HepG2 (cell line): ENCODE results near the gene ACTR1B. TPM values are rescaled to one million over a fixed set of nuclear protein-coding genes. Genes with fewer than 3 reads are reported as not detected.

ENCODE experiments used
- ATAC-seq: fragments of 200-7000 bp; cut with Tn5 transposase; 3 replicates; pipeline ENCODE4 v1.9.1; 2020; ENCODE audit warnings: mild to moderate bottlenecking, moderate library complexity
- BruUV-seq: library from RNA; stranded (reverse); fragments of 400-500 nt; replicated peaks from 2 replicates; lab custom pipeline; 2021; lab: Mats Ljungman, UMichigan
- CTCF ChIA-PET: fragments of 300-600 bp; formaldehyde crosslinking; extraction: SDS; loops from one replicate; lab custom pipeline; 2021; ENCODE audit warnings: low total read pairs, inconsistent platforms, low intra/inter-chr PET ratio; lab: Yijun Ruan, JAX
- POLR2A ChIA-PET: fragments of 350-600 bp; sonication (Branson Sonifier 250); formaldehyde crosslinking; loops from one replicate; lab custom pipeline; 2020; ENCODE audit warnings: antibody characterized with exemption, inconsistent platforms; lab: Yijun Ruan, JAX
- DNase-seq: peaks from one replicate; pipeline ENCODE4 v3.0.0-alpha.2; 2015; ENCODE audit warnings: low spot score
- FAIRE-seq: peaks from 3 replicates; lab custom pipeline; 2011; peaks lifted over from hg19 to GRCh38; lab: Jason Lieb, UNC
- H2AFZ ChIP-seq: one replicate; pipeline ENCODE4 v1.6.1; 2011; ENCODE audit warnings: low read length, inconsistent platforms
- H3K27ac ChIP-seq: fragments of 300-600 bp; 3 replicates; pipeline ENCODE4 v1.8.0; 2011; ENCODE audit warnings: mixed run types, mild to moderate bottlenecking, mixed read lengths, low read length, inconsistent platforms; ENCODE audit not compliant: insufficient read depth; ENCODE audit errors: extremely low read length
- H3K27me3 ChIP-seq, 2 experiments: fragments of 200-600 bp in 1 of 2; 2 replicates in 1 of 2; 3 replicates in 1 of 2; pipeline versions ENCODE4 v1.6.0 to v1.8.0; 2011; ENCODE audit warnings: low read length in 2 of 2, mild to moderate bottlenecking in 2 of 2, moderate library complexity in 2 of 2, inconsistent platforms in 1 of 2; ENCODE audit not compliant: insufficient read depth in 2 of 2, control insufficient read depth in 1 of 2
- H3K36me3 ChIP-seq, 2 experiments: fragments of 200-600 bp in 1 of 2; replicated peaks in 1 of 2; 2 replicates in 1 of 2; 3 replicates in 1 of 2; pipeline versions ENCODE4 v1.5.1 to v1.8.0; 2011; ENCODE audit warnings: low read length in 2 of 2, inconsistent platforms in 1 of 2; ENCODE audit not compliant: insufficient read depth in 2 of 2, control insufficient read depth in 1 of 2
- H3K4me1 ChIP-seq: 2 replicates; pipeline ENCODE4 v1.5.1; 2012; ENCODE audit warnings: low read length, inconsistent platforms; ENCODE audit not compliant: insufficient read depth
- H3K4me2 ChIP-seq: 2 replicates; pipeline ENCODE4 v1.6.0; 2011; ENCODE audit warnings: low read depth, low read length, inconsistent platforms
- H3K4me3 ChIP-seq, 3 experiments: fragments of 200-600 bp in 1 of 3; sonication (generic), shearing (Covaris generic) in 1 of 3; replicated peaks in 1 of 3; 2 replicates each; pipeline ENCODE4 v1.5.1; 2011 to 2016; ENCODE audit warnings: low read length in 3 of 3, inconsistent platforms in 2 of 3, low read depth in 2 of 3, mild to moderate bottlenecking in 2 of 3, control low read depth in 1 of 3, mixed read lengths in 1 of 3; ENCODE audit not compliant: insufficient read depth in 1 of 3
- H3K79me2 ChIP-seq: one replicate; pipeline ENCODE4 v1.6.1; 2011; ENCODE audit warnings: low read length, inconsistent platforms; ENCODE audit not compliant: insufficient read depth
- H3K9ac ChIP-seq: 2 replicates; pipeline ENCODE4 v1.6.0; 2011; ENCODE audit warnings: mild to moderate bottlenecking, low read depth, low read length, inconsistent platforms; ENCODE audit not compliant: insufficient read depth
- H3K9me3 ChIP-seq: 2 replicates; pipeline ENCODE4 v1.5.1; 2012; ENCODE audit warnings: mild to moderate bottlenecking, low read length
- H4K20me1 ChIP-seq: 2 replicates; pipeline ENCODE4 v1.6.0; 2011; ENCODE audit warnings: inconsistent platforms, mild to moderate bottlenecking, low read length, moderate library complexity; ENCODE audit not compliant: insufficient read depth
- BRD4 ChIP-seq: sonication (generic); formaldehyde crosslinking; IDR thresholded peaks from 2 replicates; pipeline ENCODE4 v1.4.0; 2020; ENCODE audit warnings: missing genetic modification reagents
- CHD2 ChIP-seq: IDR thresholded peaks from 2 replicates; pipeline ENCODE4 v1.6.1; 2011; ENCODE audit warnings: low read depth, low read length, improper control_type of control experiment
- DZIP1 ChIP-seq: sonication (generic); formaldehyde crosslinking; IDR thresholded peaks from 2 replicates; pipeline ENCODE4 v1.5.0; 2020; ENCODE audit warnings: mild to moderate bottlenecking, missing genetic modification reagents
- ERF ChIP-seq: IDR thresholded peaks from 2 replicates; pipeline ENCODE4 v1.6.1; 2018; ENCODE audit warnings: missing biosample characterization, missing genetic modification reagents
- FOXP1 ChIP-seq, 2 experiments: fragments of 450-650 bp in 1 of 2; IDR thresholded peaks; 2 replicates each; pipeline ENCODE4 v1.6.1; 2017 to 2018; ENCODE audit warnings: antibody characterized with exemption in 1 of 2
- KAT2B ChIP-seq: fragments of 150-350 bp; IDR thresholded peaks from 2 replicates; pipeline ENCODE4 v1.6.1; 2014; ENCODE audit warnings: low read depth, low read length, borderline replicate concordance
- NFE2L2 ChIP-seq: fragments of 150-350 bp; IDR thresholded peaks from 2 replicates; pipeline ENCODE4 v1.6.1; 2014; ENCODE audit warnings: low read length
- NFKB2 ChIP-seq: sonication (generic); formaldehyde crosslinking; IDR thresholded peaks from 2 replicates; pipeline ENCODE4 v1.4.0; 2020; ENCODE audit warnings: missing genetic modification reagents, borderline replicate concordance
- ZNF276 ChIP-seq: sonication (generic); formaldehyde crosslinking; IDR thresholded peaks from 2 replicates; pipeline ENCODE4 v1.4.0; 2020; ENCODE audit warnings: mild to moderate bottlenecking, low read depth, missing genetic modification reagents
- ZNF546 ChIP-seq: sonication (generic); formaldehyde crosslinking; conservative IDR thresholded peaks from 2 replicates; pipeline ENCODE4 v1.8.1; 2023; ENCODE audit warnings: mild to moderate bottlenecking, missing genetic modification reagents
- ZNF605 ChIP-seq: sonication (generic); formaldehyde crosslinking; IDR thresholded peaks from 2 replicates; pipeline ENCODE4 v1.8.0; 2022; ENCODE audit warnings: mild to moderate bottlenecking, missing genetic modification reagents
- in situ Hi-C: cut with HindIII; loops from 2 replicates; pipeline ENCODE4 v1.10.0; 2017; ENCODE audit warnings: low pct_unique_long_range_greater_than_20kb; ENCODE audit not compliant: extremely low pct_ligation_motif_present
- intact Hi-C: fragments of 100-400 bp; cut with micrococcal nuclease; formaldehyde crosslinking; loops from one replicate; pipeline ENCODE4 v1.10.0; 2022; ENCODE audit not compliant: unreplicated experiment
- polyA plus RNA-seq, 8 experiments: library from polyadenylated mRNA; depleted of rRNA in 3 of 8; stranded (reverse) in 7 of 8; unstranded in 1 of 8; fragments of >200 nt; fragmentation: Illumina TruSeq in 4 of 8; extraction: Trizol in 4 of 8; gene quantifications; 2 replicates each; pipeline versions ENCODE4 v1.2.1 to v1.2.3, GENCODE V29; 2011 to 2016; ENCODE audit warnings: low read depth in 4 of 8, missing spikeins in 1 of 8, mixed read lengths in 1 of 8; ENCODE audit not compliant: insufficient read depth in 1 of 8
- total RNA-seq, 5 experiments: library from RNA; depleted of rRNA; stranded (reverse); fragments of >200 nt; fragmentation: Illumina TruSeq; extraction: Trizol; gene quantifications; 2 replicates each; pipeline ENCODE4 v1.2.3, GENCODE V29; 2016; ENCODE audit warnings: low read depth in 1 of 5

The ACTR1B gene
- total and polyA plus RNA-seq, 2 of the 13 experiments (the other 11 are each of a cell fraction or from before 2014, with no cell fraction given), result 61.7 to 76.7 TPM

- no TSS peak for BruUV-seq
- intact Hi-C loops, result no loop called here
- Histone ChIP-seq H3K9ac (no peak overlapping the region), H3K4me1 (peaks cover 5% of the 10 kb centered on the region; the same call in 1 of the 2 replicates), H4K20me1 (no peaks in the 10 kb centered on the region), H3K27me3 (no peaks in the 10 kb centered on the region), H2AFZ (no peak overlapping the region), H3K79me2 (no peaks in the 10 kb centered on the region), H3K27ac (no peak overlapping the region), H3K4me3 (no peak overlapping the region), H3K9me3 (no peaks in the 10 kb centered on the region), H3K4me2 (no peak overlapping the region), H3K36me3 (no peaks in the 10 kb centered on the region)
- FAIRE-seq (no peak), DNase-seq (no peak), ATAC-seq (no peak)
- TF ChIP-seq ZNF546 (CRISPR knock-in tag) (no peak), FOXP1 (IDR thresholded peaks at IDR 0.05) (no peak), FOXP1 (CRISPR knock-in tag; IDR thresholded peaks at IDR 0.05) (no peak), NFE2L2 (no peak), BRD4 (CRISPR knock-in tag) (no peak), CHD2 (no peak), ZNF605 (CRISPR knock-in tag) (no peak), DZIP1 (CRISPR knock-in tag) (no peak), ERF (CRISPR knock-in tag) (no peak), ZNF276 (CRISPR knock-in tag) (no peak), KAT2B (no peak), NFKB2 (no peak)
- ChIA-PET CTCF (interaction anchor here (1.0 kb wide), 1 partner anchor 102 kb away, joined by 4 read pairs; no protein-coding TSS in a partner anchor), POLR2A (no interaction called here)
- in situ Hi-C loops, result no loop called here
These were observed 29.6 kb upstream of the ACTR1B start for GRCh38 chr2:97693476-97693875.
